RWPE2 (cell line): ENCODE data around the gene SMURF1.

ENCODE experiments used
- ATAC-seq: fragments of 200-7000 bp; cut with Tn5 transposase; 3 replicates; pipeline ENCODE4 v1.9.1; 2021; ENCODE audit warnings: low read depth
- DNase-seq: peaks from one replicate; pipeline ENCODE4 v3.0.0-alpha.2; 2020; ENCODE audit warnings: low spot score
- H3K27ac ChIP-seq: fragments of 450-650 bp; 2 replicates; pipeline ENCODE4 v1.5.1; 2017; ENCODE audit warnings: mild to moderate bottlenecking; ENCODE audit not compliant: poor library complexity, severe bottlenecking
- H3K27me3 ChIP-seq: fragments of 250-450 bp; sonication (Bioruptor Pico); 2 replicates; pipeline ENCODE4 v1.5.1; 2021; ENCODE audit warnings: mild to moderate bottlenecking, moderate library complexity; ENCODE audit not compliant: insufficient read depth, poor library complexity, severe bottlenecking
- H3K36me3 ChIP-seq: fragments of 250-450 bp; sonication (Bioruptor Pico); 2 replicates; pipeline ENCODE4 v1.5.1; 2020; ENCODE audit warnings: low read depth, mild to moderate bottlenecking, moderate library complexity
- H3K4me1 ChIP-seq: fragments of 250-450 bp; sonication (Bioruptor Pico); 2 replicates; pipeline ENCODE4 v1.5.1; 2021; ENCODE audit warnings: mild to moderate bottlenecking, moderate library complexity; ENCODE audit not compliant: insufficient read depth, poor library complexity, severe bottlenecking
- H3K4me3 ChIP-seq: fragments of 250-450 bp; sonication (Bioruptor Pico); 2 replicates; pipeline ENCODE4 v1.5.1; 2021; ENCODE audit warnings: mild to moderate bottlenecking, moderate library complexity; ENCODE audit not compliant: severe bottlenecking
- H3K9me3 ChIP-seq: fragments of 250-450 bp; sonication (Bioruptor Pico); 2 replicates; pipeline ENCODE4 v1.5.1; 2021; ENCODE audit warnings: mild to moderate bottlenecking, moderate library complexity; ENCODE audit not compliant: severe bottlenecking
- CTCF ChIP-seq: fragments of 450-650 bp; IDR thresholded peaks from one replicate; pipeline ENCODE4 v1.5.1; 2017; ENCODE audit warnings: mild to moderate bottlenecking, moderate library complexity; ENCODE audit not compliant: poor library complexity, severe bottlenecking

Gene SMURF1

GRCh38 chr7:99014113-99014985 lies 129.6 kb downstream of the SMURF1 start:
- H3K4me3 ChIP-seq, result no peak overlapping the region
- H3K27ac ChIP-seq, result no peak overlapping the region
- peaks cover 62% of the 10 kb centered on the region for H3K36me3 ChIP-seq
- ATAC-seq (peak; percentile 26; the same call in 1 of the 3 replicates), DNase-seq (no peak)
- TF ChIP-seq CTCF, result no peak
- no peaks in the 10 kb centered on the region for H3K27me3 ChIP-seq
- no peaks in the 10 kb centered on the region for H3K4me1 ChIP-seq
- no peaks in the 10 kb centered on the region for H3K9me3 ChIP-seq

GRCh38 chr7:99013266-99014112 lies 130.4 kb downstream of the SMURF1 start:
- Histone ChIP-seq H3K27me3 (no peaks in the 10 kb centered on the region), H3K27ac (no peak overlapping the region), H3K4me1 (no peaks in the 10 kb centered on the region), H3K36me3 (peaks cover 62% of the 10 kb centered on the region), H3K9me3 (no peaks in the 10 kb centered on the region), H3K4me3 (no peak overlapping the region)
- TF ChIP-seq CTCF, result no peak
- ATAC-seq (no peak), DNase-seq (no peak)

GRCh38 chr7:99012722-99013121 lies 131.2 kb downstream of the SMURF1 start:
- Histone ChIP-seq H3K4me3 (no peak overlapping the region), H3K4me1 (no peaks in the 10 kb centered on the region), H3K36me3 (peaks cover 62% of the 10 kb centered on the region), H3K9me3 (no peaks in the 10 kb centered on the region), H3K27ac (no peak overlapping the region), H3K27me3 (no peaks in the 10 kb centered on the region)
- DNase-seq, result no peak
- no peak for ATAC-seq
- no peak for TF ChIP-seq CTCF

- Histone ChIP-seq H3K4me3 (no peak overlapping the region), H3K4me1 (no peaks in the 10 kb centered on the region), H3K9me3 (no peaks in the 10 kb centered on the region), H3K36me3 (peaks cover 64% of the 10 kb centered on the region), H3K27me3 (no peaks in the 10 kb centered on the region), H3K27ac (no peak overlapping the region)
- no peak for TF ChIP-seq CTCF
- DNase-seq (no peak), ATAC-seq (no peak)
Observed at GRCh38 chr7:99011706-99012404, 132.1 kb downstream of the SMURF1 start.
